HG02970 (cell line): ENCODE data around the gene TRIO.
"Not testable (repeated sequence)": the region's sequence is repeated elsewhere in the genome, so short reads cannot be mapped to it uniquely, and the experiment has no call there.

Experiments
- ATAC-seq: cut with Tn5 transposase; IDR thresholded peaks from one replicate; pipeline ENCODE4 v1.9.1; 2021; ENCODE audit warnings: mild to moderate bottlenecking, moderate library complexity, moderate number of reproducible peaks; ENCODE audit not compliant: unreplicated experiment, low FRiP score

TRIO gene

GRCh38 chr5:14364576-14365472 is 221.7 kb downstream of the TRIO start:
- ATAC-seq = no peak

- ATAC-seq = no peak
These were observed 222.8 kb downstream of the TRIO start for GRCh38 chr5:14365831-14366430.

GRCh38 chr5:14366763-14367162 is 223.6 kb downstream of the TRIO start:
- ATAC-seq = no peak

GRCh38 chr5:14367364-14367763 is 224.2 kb downstream of the TRIO start:
- ATAC-seq = no peak

- ATAC-seq = no peak
These were observed 226.6 kb downstream of the TRIO start for GRCh38 chr5:14369780-14370179.

GRCh38 chr5:14370386-14370785 is 227.2 kb downstream of the TRIO start:
- ATAC-seq = no peak

GRCh38 chr5:14373685-14374084 is 230.5 kb downstream of the TRIO start:
- ATAC-seq = no peak

GRCh38 chr5:14374100-14374499 is 231.0 kb downstream of the TRIO start:
- ATAC-seq = no peak

GRCh38 chr5:14376789-14377188 is 233.6 kb downstream of the TRIO start:
- no peak for ATAC-seq

- ATAC-seq = no peak
These were observed 236.8 kb downstream of the TRIO start for GRCh38 chr5:14379739-14380497.

- no peak for ATAC-seq
These were observed 237.6 kb downstream of the TRIO start for GRCh38 chr5:14380712-14381111.

GRCh38 chr5:14382640-14383039 is 239.5 kb downstream of the TRIO start:
- ATAC-seq = no peak

GRCh38 chr5:14383923-14384322 is 240.8 kb downstream of the TRIO start:
- no peak for ATAC-seq

GRCh38 chr5:14385019-14385418 is 241.9 kb downstream of the TRIO start:
- ATAC-seq = no peak

GRCh38 chr5:14386884-14387624 is 243.9 kb downstream of the TRIO start:
- ATAC-seq = no peak

GRCh38 chr5:14388741-14389140 is 245.6 kb downstream of the TRIO start:
- no peak for ATAC-seq

GRCh38 chr5:14392552-14392951 is 249.4 kb downstream of the TRIO start:
- ATAC-seq = not testable (repeated sequence)

GRCh38 chr5:14394365-14394764 is 251.2 kb downstream of the TRIO start:
- ATAC-seq = no peak

GRCh38 chr5:14395411-14395810 is 252.3 kb downstream of the TRIO start:
- no peak for ATAC-seq

GRCh38 chr5:14396066-14396465 is 252.9 kb downstream of the TRIO start:
- ATAC-seq = no peak

- no peak for ATAC-seq
These were observed 253.6 kb downstream of the TRIO start for GRCh38 chr5:14396737-14397136.
